Ectodermal cell (in vitro differentiated cells): ENCODE measurements around the gene CDAN1. TPM values are rescaled to one million over a fixed set of nuclear protein-coding genes. Genes with fewer than 3 reads are reported as not detected.
"Not testable (repeated sequence)": the region's sequence is repeated elsewhere in the genome, so short reads cannot be mapped to it uniquely, and the experiment has no call there.

Source experiments
- H3K27ac ChIP-seq: 2 replicates; pipeline ENCODE4 v1.7.0; 2013; ENCODE audit warnings: mild to moderate bottlenecking, low read depth, low read length; ENCODE audit not compliant: insufficient read depth, poor library complexity, severe bottlenecking
- H3K27me3 ChIP-seq: 2 replicates; pipeline ENCODE4 v1.7.0; 2013; ENCODE audit warnings: mild to moderate bottlenecking, low read length; ENCODE audit not compliant: insufficient read depth, control insufficient read depth, poor library complexity, severe bottlenecking
- H3K36me3 ChIP-seq: one replicate; pipeline ENCODE4 v1.7.0; 2013; ENCODE audit warnings: low read length; ENCODE audit not compliant: control insufficient read depth, insufficient read depth
- H3K4me1 ChIP-seq: one replicate; pipeline ENCODE4 v1.7.0; 2013; ENCODE audit warnings: low read length; ENCODE audit not compliant: control insufficient read depth, insufficient read depth
- H3K4me3 ChIP-seq: 2 replicates; pipeline ENCODE4 v1.7.0; 2013; ENCODE audit warnings: low read depth, low read length, control low read depth; ENCODE audit not compliant: insufficient read depth
- H3K9me3 ChIP-seq: 2 replicates; pipeline ENCODE4 v1.7.0; 2013; ENCODE audit warnings: mild to moderate bottlenecking, low read length, moderate library complexity; ENCODE audit not compliant: control insufficient read depth
- WGBS, 2 experiments: methylation state at CpG; one replicate each; pipeline ENCODE4 v1.1.7; 2013; ENCODE audit warnings: missing lambda C conversion rate in 2 of 2; 5-methylcytosine and 5-hydroxymethylcytosine counted together
- polyA plus RNA-seq, 4 experiments: library from polyadenylated mRNA; stranded (reverse); fragments of 50-300 nt; gene quantifications; one replicate each; pipeline ENCODE4 v1.2.3, GENCODE V29; 2013

The CDAN1 gene, protein sequence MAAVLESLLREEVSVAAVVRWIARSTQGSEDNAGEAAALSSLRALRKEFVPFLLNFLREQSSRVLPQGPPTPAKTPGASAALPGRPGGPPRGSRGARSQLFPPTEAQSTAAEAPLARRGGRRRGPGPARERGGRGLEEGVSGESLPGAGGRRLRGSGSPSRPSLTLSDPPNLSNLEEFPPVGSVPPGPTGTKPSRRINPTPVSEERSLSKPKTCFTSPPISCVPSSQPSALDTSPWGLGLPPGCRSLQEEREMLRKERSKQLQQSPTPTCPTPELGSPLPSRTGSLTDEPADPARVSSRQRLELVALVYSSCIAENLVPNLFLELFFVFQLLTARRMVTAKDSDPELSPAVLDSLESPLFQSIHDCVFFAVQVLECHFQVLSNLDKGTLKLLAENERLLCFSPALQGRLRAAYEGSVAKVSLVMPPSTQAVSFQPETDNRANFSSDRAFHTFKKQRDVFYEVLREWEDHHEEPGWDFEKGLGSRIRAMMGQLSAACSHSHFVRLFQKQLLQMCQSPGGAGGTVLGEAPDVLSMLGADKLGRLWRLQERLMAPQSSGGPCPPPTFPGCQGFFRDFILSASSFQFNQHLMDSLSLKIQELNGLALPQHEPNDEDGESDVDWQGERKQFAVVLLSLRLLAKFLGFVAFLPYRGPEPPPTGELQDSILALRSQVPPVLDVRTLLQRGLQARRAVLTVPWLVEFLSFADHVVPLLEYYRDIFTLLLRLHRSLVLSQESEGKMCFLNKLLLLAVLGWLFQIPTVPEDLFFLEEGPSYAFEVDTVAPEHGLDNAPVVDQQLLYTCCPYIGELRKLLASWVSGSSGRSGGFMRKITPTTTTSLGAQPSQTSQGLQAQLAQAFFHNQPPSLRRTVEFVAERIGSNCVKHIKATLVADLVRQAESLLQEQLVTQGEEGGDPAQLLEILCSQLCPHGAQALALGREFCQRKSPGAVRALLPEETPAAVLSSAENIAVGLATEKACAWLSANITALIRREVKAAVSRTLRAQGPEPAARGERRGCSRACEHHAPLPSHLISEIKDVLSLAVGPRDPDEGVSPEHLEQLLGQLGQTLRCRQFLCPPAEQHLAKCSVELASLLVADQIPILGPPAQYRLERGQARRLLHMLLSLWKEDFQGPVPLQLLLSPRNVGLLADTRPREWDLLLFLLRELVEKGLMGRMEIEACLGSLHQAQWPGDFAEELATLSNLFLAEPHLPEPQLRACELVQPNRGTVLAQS
- polyA plus RNA-seq (2013, experiment 1 of 4): 14.2 TPM
- polyA plus RNA-seq (2013, experiment 2 of 4): 17.6 TPM
- 14.6 TPM for polyA plus RNA-seq (2013, experiment 3 of 4)
- 15.7 TPM for polyA plus RNA-seq (2013, experiment 4 of 4)

- H3K4me1 ChIP-seq: peaks cover 10% of the 10 kb centered on the region
- H3K27ac ChIP-seq: peak within 1 kb of the TSS; percentile 8
- peaks cover 20% of the 10 kb centered on the region for H3K36me3 ChIP-seq
- WGBS, 2 experiments: 0 to 1% methylated on average over 76 of the region's 76 CpGs
- H3K9me3 ChIP-seq: no peaks in the 10 kb centered on the region
- H3K27me3 ChIP-seq: peaks cover 6% of the 10 kb centered on the region
- H3K4me3 ChIP-seq: peak within 1 kb of the TSS; percentile 93
Observed at GRCh38 chr15:42736793-42737528, at the start of gene CDAN1. CDAN1 (minus strand) TSS chr15:42737128; CDS start chr15:42737102, 26 bp downstream.

- Histone ChIP-seq H3K27ac (no peak overlapping the region), H3K27me3 (no peaks in the 10 kb centered on the region), H3K9me3 (no peaks in the 10 kb centered on the region), H3K36me3 (peaks cover 6% of the 10 kb centered on the region), H3K4me3 (no peak overlapping the region), H3K4me1 (no peaks in the 10 kb centered on the region)
- 94 to 99% methylated on average over 1 to 2 of the region's 2 CpGs for WGBS, 2 experiments
Observed at GRCh38 chr15:42785569-42785968, 48.6 kb upstream of the CDAN1 start.

- Histone ChIP-seq H3K4me3 (no peak overlapping the region), H3K9me3 (no peaks in the 10 kb centered on the region), H3K36me3 (peaks cover 6% of the 10 kb centered on the region), H3K4me1 (no peaks in the 10 kb centered on the region), H3K27me3 (no peaks in the 10 kb centered on the region), H3K27ac (no peak overlapping the region)
- 100% methylated on average over 1 of the region's 1 CpG for WGBS, 2 experiments
Observed at GRCh38 chr15:42784705-42785104, 47.8 kb upstream of the CDAN1 start.

DNA sequence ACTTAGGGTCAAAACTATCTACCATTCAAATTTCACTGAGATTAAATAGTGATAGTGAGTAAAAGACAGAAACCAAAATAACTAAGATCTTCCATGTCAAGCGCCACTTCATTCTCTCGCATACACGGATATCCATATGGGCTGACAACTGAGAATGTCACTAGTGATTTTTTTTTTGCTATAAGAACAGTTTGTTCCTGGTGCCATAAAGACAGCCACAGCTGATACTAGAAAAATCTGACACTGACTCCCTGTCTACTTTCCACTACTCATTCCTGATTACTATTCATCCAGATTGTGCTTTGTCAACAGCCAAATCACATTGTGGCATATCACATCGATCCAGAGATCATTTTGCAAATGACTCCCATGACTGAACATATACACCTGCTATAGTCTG, 45.8 kb upstream of the CDAN1 start:
- H3K36me3 ChIP-seq: peaks cover 6% of the 10 kb centered on the region
- no peaks in the 10 kb centered on the region for H3K27me3 ChIP-seq
- H3K9me3 ChIP-seq: no peaks in the 10 kb centered on the region
- 97 to 99% methylated on average over 4 of the region's 4 CpGs for WGBS, 2 experiments
- H3K4me1 ChIP-seq: no peaks in the 10 kb centered on the region
- no peak overlapping the region for H3K27ac ChIP-seq
- no peak overlapping the region for H3K4me3 ChIP-seq

DNA sequence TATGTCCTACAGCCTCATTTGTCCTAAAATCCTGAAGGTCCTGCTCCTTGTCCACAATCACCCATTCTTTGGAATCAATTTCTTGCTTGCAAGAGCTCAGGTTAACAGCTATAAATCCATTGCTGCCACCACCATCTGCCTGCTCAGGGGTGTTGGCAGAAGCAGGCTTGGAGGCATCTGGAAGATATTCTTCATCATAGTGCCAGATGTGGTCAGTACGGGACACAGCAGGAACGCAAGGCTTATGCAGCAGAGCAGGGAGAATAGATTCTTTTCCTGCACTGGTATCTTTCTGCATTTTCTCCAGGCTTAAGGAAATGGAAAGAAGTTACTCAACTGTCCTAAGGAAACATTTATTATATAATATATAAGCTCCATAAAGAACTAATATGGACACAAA, 38.5 kb upstream of the CDAN1 start:
- Histone ChIP-seq H3K4me3 (no peak overlapping the region), H3K9me3 (no peaks in the 10 kb centered on the region)

DNA sequence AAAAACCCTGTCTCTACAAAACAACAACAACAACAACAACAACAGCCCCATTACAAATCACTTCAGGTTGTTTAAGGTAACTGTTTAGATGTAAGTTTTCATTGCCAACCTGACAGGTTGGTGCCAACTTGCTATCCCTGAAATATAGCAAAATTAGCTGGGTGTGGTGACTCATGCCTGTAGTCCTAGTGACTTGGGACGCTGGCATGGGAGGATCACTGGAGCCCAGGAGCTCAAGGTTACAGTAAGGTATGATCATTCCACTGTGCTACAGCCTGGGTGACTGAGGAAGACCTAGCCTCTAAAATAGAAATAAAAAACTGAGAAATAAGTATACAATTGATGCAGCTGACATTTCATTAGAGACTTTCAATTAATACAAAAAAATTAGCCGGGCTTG, 36.0 kb upstream of the CDAN1 start:
- WGBS, 2 experiments: 90 to 93% methylated on average over 2 of the region's 2 CpGs

More for the DNA sequence above, 38.5 kb upstream of the CDAN1 start:
- peaks cover 6% of the 10 kb centered on the region for H3K36me3 ChIP-seq
- H3K27ac ChIP-seq: no peak overlapping the region
- WGBS, 2 experiments: 95 to 98% methylated on average over 2 of the region's 2 CpGs
- no peaks in the 10 kb centered on the region for H3K27me3 ChIP-seq
- H3K4me1 ChIP-seq: no peaks in the 10 kb centered on the region

DNA sequence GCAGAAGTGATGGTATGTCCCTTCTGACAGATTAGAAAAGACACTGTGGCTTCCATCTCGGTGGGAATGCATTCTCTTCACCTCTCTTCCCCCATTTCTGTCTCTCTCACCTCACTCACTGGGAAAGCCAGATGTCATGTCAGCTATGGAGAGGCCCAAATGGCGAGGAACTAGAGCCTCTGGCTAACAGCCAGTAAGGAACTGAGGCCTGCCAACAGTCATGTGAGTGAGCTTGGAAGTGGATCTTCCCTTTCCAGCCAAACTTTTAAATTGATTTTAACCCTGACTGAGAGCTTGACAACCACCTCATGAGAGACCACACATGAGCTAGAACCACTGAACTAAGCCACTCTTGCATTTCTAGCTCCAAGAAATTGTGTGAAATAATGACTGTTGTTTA, 35.2 kb upstream of the CDAN1 start:
- H3K27ac ChIP-seq: no peak overlapping the region
- peaks cover 6% of the 10 kb centered on the region for H3K36me3 ChIP-seq
- 94 to 98% methylated on average over 2 of the region's 2 CpGs for WGBS, 2 experiments
- no peak overlapping the region for H3K4me3 ChIP-seq
- H3K4me1 ChIP-seq: no peaks in the 10 kb centered on the region
- H3K27me3 ChIP-seq: no peaks in the 10 kb centered on the region
- H3K9me3 ChIP-seq: no peaks in the 10 kb centered on the region

More for the DNA sequence above, 36.0 kb upstream of the CDAN1 start:
- Histone ChIP-seq H3K27ac (no peak overlapping the region), H3K27me3 (no peaks in the 10 kb centered on the region), H3K4me1 (no peaks in the 10 kb centered on the region), H3K36me3 (peaks cover 6% of the 10 kb centered on the region), H3K9me3 (no peaks in the 10 kb centered on the region), H3K4me3 (no peak overlapping the region)

DNA sequence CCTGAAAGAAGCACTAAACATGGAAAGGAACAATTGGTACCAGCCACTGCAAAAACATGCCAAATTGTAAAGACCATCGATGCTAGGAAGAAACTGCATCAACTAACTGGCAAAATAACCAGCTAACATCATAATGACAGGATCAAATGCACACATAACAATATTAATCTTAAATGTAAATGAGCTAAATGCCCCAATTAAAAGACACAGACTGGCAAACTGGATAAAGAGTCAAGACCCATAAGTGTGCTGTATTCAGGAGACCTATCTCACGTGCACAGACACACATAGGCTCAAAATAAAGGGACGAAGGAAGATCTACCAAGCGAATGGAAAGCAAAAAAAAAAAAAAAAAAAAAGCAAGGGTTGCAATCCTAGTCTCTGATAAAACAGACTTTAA, 29.2 kb upstream of the CDAN1 start:
- not testable (repeated sequence) for H3K27me3 ChIP-seq, H3K4me3 ChIP-seq, H3K36me3 ChIP-seq, H3K27ac ChIP-seq, H3K4me1 ChIP-seq, H3K9me3 ChIP-seq
- 95 to 96% methylated on average over 2 of the region's 4 CpGs for WGBS, 2 experiments

DNA sequence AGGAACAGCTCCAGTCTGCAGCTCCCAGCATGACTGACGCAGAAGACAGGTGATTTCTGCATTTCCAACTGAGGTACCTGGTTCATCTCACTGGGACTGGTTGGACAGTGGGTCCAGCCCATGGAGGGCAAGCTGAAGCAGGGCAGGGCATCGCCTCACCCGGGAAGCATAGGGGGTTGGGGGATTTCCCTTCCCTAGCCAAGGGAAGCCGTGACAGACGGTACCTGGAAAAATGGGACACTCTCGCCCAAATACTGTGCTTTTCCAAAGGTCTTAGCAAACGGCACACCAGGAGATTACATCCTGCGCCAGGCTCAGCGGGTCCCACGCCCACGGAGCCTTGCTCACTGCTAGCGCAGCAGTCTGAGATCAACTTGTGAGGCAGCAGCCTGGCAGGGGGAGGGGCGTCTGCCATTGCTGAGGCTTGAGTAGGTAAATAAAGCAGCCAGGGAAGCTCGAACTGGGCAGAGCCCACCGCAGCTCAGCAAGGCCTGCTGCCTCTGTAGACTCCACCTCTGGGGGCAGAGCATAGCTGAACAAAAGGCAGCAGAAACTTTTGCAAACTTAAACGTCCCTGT, 27.3 kb upstream of the CDAN1 start:
- not testable (repeated sequence) for H3K4me1 ChIP-seq, H3K27ac ChIP-seq, H3K4me3 ChIP-seq, H3K9me3 ChIP-seq, H3K36me3 ChIP-seq, H3K27me3 ChIP-seq
- 52 to 53% methylated on average over 16 of the region's 16 CpGs for WGBS, 2 experiments
